K562 (cell line): ENCODE data around the gene PMEPA1. TPM values are rescaled to one million over a fixed set of nuclear protein-coding genes. Genes with fewer than 3 reads are reported as not detected.
A peak's percentile ranks its signal among the peaks of the same experiment; 100 is the strongest.

Source experiments
- ATAC-seq: fragments of 200-7000 bp; cut with Tn5 transposase; 3 replicates; pipeline ENCODE4 v1.9.1; 2020; ENCODE audit warnings: moderate library complexity
- BruUV-seq: library from RNA; stranded (reverse); fragments of 400-500 nt; replicated peaks from 2 replicates; lab custom pipeline; 2021; lab: Mats Ljungman, UMichigan
- CTCF ChIA-PET: fragments of 300-600 bp; formaldehyde crosslinking; extraction: SDS; loops from one replicate; lab custom pipeline; 2021; ENCODE audit warnings: low intra/inter-chr PET ratio; lab: Yijun Ruan, JAX
- POLR2A ChIA-PET: fragments of 300-600, 350-650 bp; sonication (Branson Sonifier 250); formaldehyde crosslinking; extraction: SDS; loops from one replicate; lab custom pipeline; 2021; ENCODE audit warnings: antibody characterized with exemption, inconsistent platforms; lab: Yijun Ruan, JAX
- DNase-seq, 4 experiments: peaks; one replicate each; pipeline versions ENCODE4 v3.0.0 to v3.0.0-alpha.2; 2011 to 2018; ENCODE audit warnings: low spot score in 3 of 4, mixed read lengths in 3 of 4; ENCODE audit errors: extremely low read depth in 1 of 4
- FAIRE-seq: peaks from 2 replicates; lab custom pipeline; 2011; peaks lifted over from hg19 to GRCh38; lab: Jason Lieb, UNC
- H2AFZ ChIP-seq: 2 replicates; pipeline ENCODE4 v1.6.0; 2011; ENCODE audit warnings: low read depth, low read length, control low read depth, inconsistent platforms
- H3K27ac ChIP-seq: fragments of 200-600 bp; 3 replicates; pipeline ENCODE4 v1.8.0; 2011; ENCODE audit warnings: low read depth, mild to moderate bottlenecking, control low read depth, inconsistent platforms, low read length, moderate library complexity, mixed read lengths; ENCODE audit errors: extremely low read depth
- H3K27me3 ChIP-seq, 2 experiments: fragments of 300-600 bp in 1 of 2; 2 replicates in 1 of 2; 3 replicates in 1 of 2; pipeline versions ENCODE4 v1.6.0 to v1.8.0; 2011; ENCODE audit warnings: inconsistent platforms in 2 of 2, low read length in 2 of 2, mild to moderate bottlenecking in 1 of 2, mixed read lengths in 1 of 2, moderate library complexity in 1 of 2; ENCODE audit not compliant: control insufficient read depth in 2 of 2, insufficient read depth in 2 of 2
- H3K36me3 ChIP-seq: fragments of 300-600 bp; 3 replicates; pipeline ENCODE4 v1.8.0; 2011; ENCODE audit warnings: mild to moderate bottlenecking, low read length, inconsistent platforms; ENCODE audit not compliant: control insufficient read depth, insufficient read depth
- H3K4me1 ChIP-seq, 2 experiments: fragments of 200-600 bp in 1 of 2; replicated peaks in 1 of 2; 2 replicates in 1 of 2; 3 replicates in 1 of 2; pipeline versions ENCODE4 v1.5.1 to v1.8.0; 2011; ENCODE audit warnings: inconsistent platforms in 2 of 2, low read length in 2 of 2, mild to moderate bottlenecking in 1 of 2, mixed read lengths in 1 of 2, moderate library complexity in 1 of 2; ENCODE audit not compliant: control insufficient read depth in 2 of 2, insufficient read depth in 2 of 2
- H3K4me2 ChIP-seq: 2 replicates; pipeline ENCODE4 v1.6.1; 2011; ENCODE audit warnings: low read length, control low read depth, inconsistent platforms, mixed read lengths; ENCODE audit not compliant: insufficient read depth
- H3K4me3 ChIP-seq: fragments of 200-600 bp; sonication (generic), shearing (Covaris generic); 2 replicates; pipeline ENCODE4 v1.5.1; 2016; ENCODE audit warnings: control low read depth, inconsistent platforms
- H3K79me2 ChIP-seq: fragments of 200-600 bp; 3 replicates; pipeline ENCODE4 v1.8.0; 2011; ENCODE audit warnings: low read length, inconsistent platforms; ENCODE audit not compliant: control insufficient read depth, insufficient read depth
- H3K9ac ChIP-seq, 2 experiments: 2 replicates each; pipeline versions ENCODE4 v1.6.0 to v1.6.1; 2011; ENCODE audit warnings: low read depth in 2 of 2, low read length in 2 of 2, control low read depth in 1 of 2, inconsistent platforms in 1 of 2, mild to moderate bottlenecking in 1 of 2, mixed read lengths in 1 of 2; ENCODE audit not compliant: insufficient read depth in 1 of 2
- H3K9me1 ChIP-seq: one replicate; pipeline ENCODE4 v1.6.0; 2011; ENCODE audit warnings: inconsistent platforms, mild to moderate bottlenecking, low read length, moderate library complexity; ENCODE audit not compliant: control insufficient read depth, insufficient read depth
- H3K9me3 ChIP-seq: replicated peaks from 2 replicates; pipeline ENCODE4 v1.5.1; 2011; ENCODE audit warnings: low read depth, low read length, inconsistent platforms; ENCODE audit not compliant: control insufficient read depth, insufficient read depth
- H4K20me1 ChIP-seq: replicated peaks from 2 replicates; pipeline ENCODE4 v1.6.1; 2011; ENCODE audit warnings: low read length, inconsistent platforms, mixed read lengths; ENCODE audit not compliant: control insufficient read depth, insufficient read depth
- CBX5 ChIP-seq: IDR thresholded peaks from 2 replicates; pipeline ENCODE4 v1.6.1; 2014; ENCODE audit warnings: low read depth, borderline replicate concordance
- E2F6 ChIP-seq, 2 experiments: IDR thresholded peaks; 2 replicates each; pipeline ENCODE4 v1.6.1; 2011; ENCODE audit warnings: borderline replicate concordance in 1 of 2, control low read depth in 1 of 2, low read depth in 1 of 2, low read length in 1 of 2, mild to moderate bottlenecking in 1 of 2, mixed read lengths in 1 of 2, moderate library complexity in 1 of 2; ENCODE audit not compliant: insufficient read depth in 1 of 2, insufficient read length in 1 of 2, poor library complexity in 1 of 2, severe bottlenecking in 1 of 2; ENCODE audit errors: extremely low read depth in 1 of 2
- KDM5B ChIP-seq: fragments of 200-600 bp; sonication (generic); IDR thresholded peaks from 2 replicates; pipeline ENCODE4 v1.6.1; 2012; ENCODE audit warnings: low read depth, mild to moderate bottlenecking, moderate library complexity, low read length, control low read depth, inconsistent platforms; ENCODE audit not compliant: insufficient replicate concordance
- MAFF ChIP-seq: IDR thresholded peaks from 2 replicates; pipeline ENCODE4 v1.6.1; 2012; ENCODE audit warnings: low read length, improper control_type of control experiment
- MTA2 ChIP-seq: fragments of 450-650 bp; IDR thresholded peaks from 2 replicates; pipeline ENCODE4 v1.6.1; 2016; ENCODE audit warnings: low read depth
- MXI1 ChIP-seq: IDR thresholded peaks from 2 replicates; pipeline ENCODE4 v1.6.1; 2011; ENCODE audit warnings: low read depth, mild to moderate bottlenecking, improper control_type of control experiment, low read length
- OTX1 ChIP-seq: fragments of 450-650 bp; formaldehyde crosslinking; IDR thresholded peaks from 2 replicates; pipeline ENCODE4 v1.4.0; 2022; ENCODE audit warnings: mild to moderate bottlenecking
- RFX1 ChIP-seq: fragments of 450-650 bp; IDR thresholded peaks from 2 replicates; pipeline ENCODE4 v1.6.1; 2016; ENCODE audit warnings: mild to moderate bottlenecking, moderate library complexity
- TOE1 ChIP-seq, 2 experiments: fragments of 450-650 bp in 1 of 2; sonication (generic) in 1 of 2; formaldehyde crosslinking in 1 of 2; IDR thresholded peaks; 2 replicates each; pipeline versions ENCODE4 v1.7.1 to v1.8.0; 2016 to 2022; ENCODE audit warnings: borderline replicate concordance in 2 of 2, mild to moderate bottlenecking in 2 of 2, antibody characterized with exemption in 1 of 2, inconsistent platforms in 1 of 2, low read depth in 1 of 2, missing genetic modification reagents in 1 of 2, moderate library complexity in 1 of 2
- ZEB2 ChIP-seq: fragments of 450-650 bp; IDR thresholded peaks from 2 replicates; pipeline ENCODE4 v1.6.1; 2016
- ZNF695 ChIP-seq: fragments of 450-650 bp; formaldehyde crosslinking; IDR thresholded peaks from 2 replicates; pipeline ENCODE4 v1.4.0; 2020; ENCODE audit warnings: mild to moderate bottlenecking, moderate library complexity
- WGBS: fragments of 100-300 bp; shearing (Covaris generic); methylation state at CpG from one replicate; pipeline ENCODE4 v1.1.6; 2016; ENCODE audit warnings: low coverage, mixed read lengths; ENCODE audit not compliant: insufficient coverage; ENCODE audit errors: missing lambda C conversion rate; 5-methylcytosine and 5-hydroxymethylcytosine counted together
- in situ Hi-C: fragments of 300-500 bp; cut with MboI; formaldehyde crosslinking; loops from 4 replicates; pipeline ENCODE4 v1.15.0; 2018; ENCODE audit warnings: inconsistent platforms, mixed read lengths
- intact Hi-C: fragments of 100-400 bp; cut with micrococcal nuclease; formaldehyde crosslinking; loops from 2 replicates; pipeline ENCODE4 v1.14.2; 2022
- polyA plus RNA-seq, 8 experiments: library from polyadenylated mRNA; depleted of rRNA in 4 of 8; stranded (reverse) in 5 of 8; unstranded in 3 of 8; fragments of >200 nt; fragmentation: Nextera tagmentation in 2 of 8; fragmentation: Illumina TruSeq in 1 of 8; extraction: Ambion mirVana in 2 of 8; extraction: Trizol in 1 of 8; gene quantifications; 2 replicates each; pipeline versions ENCODE4 v1.2.1 to v1.2.3, GENCODE V29; 2011 to 2014; ENCODE audit warnings: inconsistent platforms in 1 of 8, missing spikeins in 1 of 8
- total RNA-seq, 7 experiments: library from RNA; depleted of rRNA in 6 of 7; stranded (reverse); fragments of >200 nt in 6 of 7; fragmentation: Illumina TruSeq in 2 of 7; extraction: Trizol in 2 of 7; gene quantifications; 2 replicates each; pipeline versions ENCODE4 v1.2.1 to v1.2.3, GENCODE V29; 2011 to 2021; ENCODE audit warnings: low replicate concordance in 1 of 7
- TF ChIP-seq, protein P1 (sequence below): sonication (generic); formaldehyde crosslinking; IDR thresholded peaks from 2 replicates; pipeline ENCODE4 v1.4.0; 2020; ENCODE audit warnings: mild to moderate bottlenecking, missing genetic modification reagents
- TF ChIP-seq, protein P2 (sequence below): sonication (generic); formaldehyde crosslinking; IDR thresholded peaks from 2 replicates; pipeline ENCODE4 v1.8.0; 2022; ENCODE audit warnings: missing genetic modification reagents, mild to moderate bottlenecking, borderline replicate concordance

The PMEPA1 gene
- total and polyA plus RNA-seq, 9 of the 15 experiments (the other 6 are each of a cell fraction or from before 2014, with no cell fraction given): 0.16 TPM; not detected in 8

GRCh38 chr20:57651881-57652605 is 57.8 kb downstream of the PMEPA1 start:
- POLR2A ChIA-PET: interaction anchor here (0.6 kb wide), 1 partner anchor 29 kb away, joined by 3 read pairs; no protein-coding TSS in a partner anchor
- H3K36me3 ChIP-seq: no peaks in the 10 kb centered on the region
- ATAC-seq (no peak), FAIRE-seq (no peak), DNase-seq (peak in 1 of 4 experiments; percentile 5)
- H3K27ac ChIP-seq: no peak overlapping the region
- H3K4me3 ChIP-seq: no peak overlapping the region
- no peak overlapping the region for H2AFZ ChIP-seq
- no TSS peak for BruUV-seq
- H3K4me1 ChIP-seq: peaks cover 0 to 12% of the 10 kb centered on the region in 2 experiments; a peak in 1 of 5 replicates
- H3K9me1 ChIP-seq: no peaks in the 10 kb centered on the region
- H4K20me1 ChIP-seq: 0 out of 2 replicates have a peak, but pooled peaks cover 9% of the 10 kb centered on the region
- in situ Hi-C loops (no loop called here), intact Hi-C loops (loop anchor here (10.0 kb wide), 1 partner anchor 193 kb away; no protein-coding TSS in a partner anchor)
- no peak for TF ChIP-seq MTA2
- TF ChIP-seq ZEB2: no peak
- TF ChIP-seq, protein P1, sequence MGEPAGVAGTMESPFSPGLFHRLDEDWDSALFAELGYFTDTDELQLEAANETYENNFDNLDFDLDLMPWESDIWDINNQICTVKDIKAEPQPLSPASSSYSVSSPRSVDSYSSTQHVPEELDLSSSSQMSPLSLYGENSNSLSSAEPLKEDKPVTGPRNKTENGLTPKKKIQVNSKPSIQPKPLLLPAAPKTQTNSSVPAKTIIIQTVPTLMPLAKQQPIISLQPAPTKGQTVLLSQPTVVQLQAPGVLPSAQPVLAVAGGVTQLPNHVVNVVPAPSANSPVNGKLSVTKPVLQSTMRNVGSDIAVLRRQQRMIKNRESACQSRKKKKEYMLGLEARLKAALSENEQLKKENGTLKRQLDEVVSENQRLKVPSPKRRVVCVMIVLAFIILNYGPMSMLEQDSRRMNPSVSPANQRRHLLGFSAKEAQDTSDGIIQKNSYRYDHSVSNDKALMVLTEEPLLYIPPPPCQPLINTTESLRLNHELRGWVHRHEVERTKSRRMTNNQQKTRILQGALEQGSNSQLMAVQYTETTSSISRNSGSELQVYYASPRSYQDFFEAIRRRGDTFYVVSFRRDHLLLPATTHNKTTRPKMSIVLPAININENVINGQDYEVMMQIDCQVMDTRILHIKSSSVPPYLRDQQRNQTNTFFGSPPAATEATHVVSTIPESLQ: no peak
- TF ChIP-seq KDM5B: no peak
- no peak for TF ChIP-seq MAFF
- no peak for TF ChIP-seq CBX5
- TF ChIP-seq MXI1: no peak
- TF ChIP-seq OTX1 (CRISPR knock-in tag): no peak
- no peak for TF ChIP-seq ZNF695 (CRISPR knock-in tag)
- TF ChIP-seq E2F6 (IDR thresholded peaks at IDR 0.05; ENCODE audit: borderline replicate concordance in 1 of 2, extremely low read depth in 1 of 2, insufficient read depth in 1 of 2, insufficient read length in 1 of 2, low read depth in 1 of 2, low read length in 1 of 2, poor library complexity in 1 of 2, severe bottlenecking in 1 of 2): no peak
- TF ChIP-seq, protein P2, sequence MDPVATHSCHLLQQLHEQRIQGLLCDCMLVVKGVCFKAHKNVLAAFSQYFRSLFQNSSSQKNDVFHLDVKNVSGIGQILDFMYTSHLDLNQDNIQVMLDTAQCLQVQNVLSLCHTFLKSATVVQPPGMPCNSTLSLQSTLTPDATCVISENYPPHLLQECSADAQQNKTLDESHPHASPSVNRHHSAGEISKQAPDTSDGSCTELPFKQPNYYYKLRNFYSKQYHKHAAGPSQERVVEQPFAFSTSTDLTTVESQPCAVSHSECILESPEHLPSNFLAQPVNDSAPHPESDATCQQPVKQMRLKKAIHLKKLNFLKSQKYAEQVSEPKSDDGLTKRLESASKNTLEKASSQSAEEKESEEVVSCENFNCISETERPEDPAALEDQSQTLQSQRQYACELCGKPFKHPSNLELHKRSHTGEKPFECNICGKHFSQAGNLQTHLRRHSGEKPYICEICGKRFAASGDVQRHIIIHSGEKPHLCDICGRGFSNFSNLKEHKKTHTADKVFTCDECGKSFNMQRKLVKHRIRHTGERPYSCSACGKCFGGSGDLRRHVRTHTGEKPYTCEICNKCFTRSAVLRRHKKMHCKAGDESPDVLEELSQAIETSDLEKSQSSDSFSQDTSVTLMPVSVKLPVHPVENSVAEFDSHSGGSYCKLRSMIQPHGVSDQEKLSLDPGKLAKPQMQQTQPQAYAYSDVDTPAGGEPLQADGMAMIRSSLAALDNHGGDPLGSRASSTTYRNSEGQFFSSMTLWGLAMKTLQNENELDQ: no peak
- TF ChIP-seq TOE1 (IDR thresholded peaks at IDR 0.05; ENCODE audit: borderline replicate concordance): no peak
- TF ChIP-seq TOE1 (CRISPR knock-in tag; IDR thresholded peaks at IDR 0.05; ENCODE audit: borderline replicate concordance, low read depth): no peak
- TF ChIP-seq RFX1: no peak
- H3K79me2 ChIP-seq: no peaks in the 10 kb centered on the region
- CTCF ChIA-PET: interaction anchor here (1.0 to 1.6 kb wide), 3 partner anchors 56 to 557 kb away, joined by 3 to 8 read pairs (median 3); no protein-coding TSS in a partner anchor
- H3K9ac ChIP-seq: no peak overlapping the region
- 9% methylated on average over 39 of the region's 50 CpGs for WGBS
- no peak overlapping the region for H3K4me2 ChIP-seq
- H3K27me3 ChIP-seq: peaks cover 37 to 79% of the 10 kb centered on the region in 2 experiments; a peak in 4 of 5 replicates
- no peaks in the 10 kb centered on the region for H3K9me3 ChIP-seq
